GM23338 (cell line): Measurements from ENCODE around the gene BGLAP. TPM values are rescaled to one million over a fixed set of nuclear protein-coding genes. Genes with fewer than 3 reads are reported as not detected.

ENCODE experiments used
- ATAC-seq: fragments of 200-7000 bp; cut with Tn5 transposase; 3 replicates; pipeline ENCODE4 v1.9.1; 2020
- DNase-seq: peaks from one replicate; pipeline ENCODE4 v3.0.0-alpha.2; 2015; ENCODE audit warnings: low spot score
- H2AFZ ChIP-seq: fragments of 200-600 bp; sonication (generic); 2 replicates; pipeline ENCODE4 v1.8.0; 2016; ENCODE audit warnings: antibody characterized with exemption, mild to moderate bottlenecking, moderate library complexity
- H3F3A ChIP-seq: fragments of 200-600 bp; sonication (generic); replicated peaks from 2 replicates; pipeline ENCODE4 v1.8.0; 2017; ENCODE audit warnings: antibody characterized with exemption, mixed run types, low read depth
- H3K27ac ChIP-seq: fragments of 200-600 bp; sonication (generic); 2 replicates; pipeline ENCODE4 v1.6.1; 2016; ENCODE audit warnings: low read depth
- H3K27me3 ChIP-seq: fragments of 200-600 bp; sonication (generic); 2 replicates; pipeline ENCODE4 v1.8.0; 2016; ENCODE audit warnings: mild to moderate bottlenecking, mixed run types, moderate library complexity; ENCODE audit not compliant: insufficient read depth
- H3K36me3 ChIP-seq: fragments of 200-600 bp; sonication (generic); 2 replicates; pipeline ENCODE4 v1.8.0; 2016; ENCODE audit warnings: mild to moderate bottlenecking; ENCODE audit not compliant: insufficient read depth
- H3K4me1 ChIP-seq: fragments of 200-600 bp; sonication (generic); 2 replicates; pipeline ENCODE4 v1.8.0; 2016; ENCODE audit warnings: mild to moderate bottlenecking, moderate library complexity; ENCODE audit not compliant: insufficient read depth
- H3K4me2 ChIP-seq: fragments of 200-600 bp; sonication (generic); 2 replicates; pipeline ENCODE4 v1.7.1; 2017; ENCODE audit warnings: mixed run types
- H3K4me3 ChIP-seq: fragments of 200-600 bp; sonication (generic); 2 replicates; pipeline ENCODE4 v1.6.1; 2016; ENCODE audit warnings: mixed run types
- H3K79me2 ChIP-seq: fragments of 200-600 bp; sonication (generic); replicated peaks from 2 replicates; pipeline ENCODE4 v1.8.0; 2017; ENCODE audit warnings: mild to moderate bottlenecking; ENCODE audit not compliant: insufficient read depth
- H3K9me2 ChIP-seq: fragments of 200-600 bp; sonication (generic); 2 replicates; pipeline ENCODE4 v1.8.0; 2017; ENCODE audit not compliant: insufficient read depth
- H4K20me1 ChIP-seq: fragments of 200-600 bp; sonication (generic); replicated peaks from 2 replicates; pipeline ENCODE4 v1.8.0; 2017; ENCODE audit warnings: mild to moderate bottlenecking; ENCODE audit not compliant: insufficient read depth
- H3K27ac Mint-ChIP-seq: 2 replicates; pipeline ENCODE4 v1.8.0; 2020; ENCODE audit warnings: inconsistent platforms, mild to moderate bottlenecking, moderate library complexity, mixed read lengths
- H3K27me3 Mint-ChIP-seq: 3 replicates; pipeline ENCODE4 v1.8.0; 2022; ENCODE audit warnings: low read depth, mild to moderate bottlenecking, moderate library complexity, mixed read lengths, inconsistent platforms; ENCODE audit not compliant: insufficient read depth, poor library complexity
- H3K36me3 Mint-ChIP-seq: 3 replicates; pipeline ENCODE4 v1.8.0; 2021; ENCODE audit warnings: low read depth, mild to moderate bottlenecking, inconsistent platforms, moderate library complexity, mixed read lengths
- H3K4me1 Mint-ChIP-seq: 3 replicates; pipeline ENCODE4 v1.8.0; 2020; ENCODE audit warnings: mild to moderate bottlenecking, inconsistent platforms, mixed read lengths
- H3K4me3 Mint-ChIP-seq: 3 replicates; pipeline ENCODE4 v1.8.0; 2021; ENCODE audit warnings: moderate library complexity, mild to moderate bottlenecking, inconsistent platforms, mixed read lengths
- H3K9me3 Mint-ChIP-seq: 3 replicates; pipeline ENCODE4 v1.8.0; 2020; ENCODE audit warnings: moderate library complexity, mild to moderate bottlenecking, inconsistent platforms, mixed read lengths
- CREB1 ChIP-seq: fragments of 250-450 bp; sonication (Bioruptor Pico); IDR thresholded peaks from 2 replicates; pipeline ENCODE4 v1.5.0; 2020; ENCODE audit warnings: low read depth, mild to moderate bottlenecking, moderate library complexity
- CTCF ChIP-seq, 2 experiments: fragments of 200-600 bp in 1 of 2; sonication (generic) in 1 of 2; conservative IDR thresholded peaks; 2 replicates each; pipeline versions ENCODE4 v1.5.1 to v1.6.1; 2016 to 2017; ENCODE audit warnings: antibody characterized with exemption in 2 of 2, low read depth in 2 of 2, mild to moderate bottlenecking in 2 of 2, moderate library complexity in 1 of 2
- ETS1 ChIP-seq: IDR thresholded peaks from 2 replicates; pipeline ENCODE4 v1.6.1; 2016; ENCODE audit warnings: antibody characterized with exemption
- EZH2 ChIP-seq: fragments of 200-600 bp; sonication (generic); IDR thresholded peaks from one replicate; pipeline ENCODE4 v1.8.0; 2017; ENCODE audit warnings: antibody characterized with exemption, mild to moderate bottlenecking, low read depth; ENCODE audit not compliant: unreplicated experiment
- EZH2phosphoT487 ChIP-seq: fragments of 200-600 bp; sonication (generic); IDR thresholded peaks from one replicate; pipeline ENCODE4 v1.8.1; 2018; ENCODE audit warnings: antibody characterized with exemption; ENCODE audit not compliant: unreplicated experiment
- NANOG ChIP-seq: IDR thresholded peaks from 2 replicates; pipeline ENCODE4 v1.6.1; 2016; ENCODE audit warnings: antibody characterized with exemption, borderline replicate concordance
- POLR2AphosphoS5 ChIP-seq: IDR thresholded peaks from 2 replicates; pipeline ENCODE4 v1.6.1; 2016; ENCODE audit warnings: antibody characterized with exemption, low read depth
- REST ChIP-seq: IDR thresholded peaks from one replicate; pipeline ENCODE4 v1.6.1; 2018; ENCODE audit warnings: antibody characterized with exemption; ENCODE audit not compliant: unreplicated experiment
- polyA plus RNA-seq: library from polyadenylated mRNA; unstranded; fragments of >200 nt; fragmentation: Nextera tagmentation; extraction: Ambion mirVana; gene quantifications from 2 replicates; pipeline ENCODE4 v1.2.1, GENCODE V29; 2016
- total RNA-seq: library from RNA; depleted of rRNA; stranded (reverse); fragments of >200 nt; shearing (Covaris generic); gene quantifications from 2 replicates; pipeline ENCODE4 v1.2.3, GENCODE V29; 2014

Gene BGLAP
- total and polyA plus RNA-seq, 2 experiments from 2014 or later: 0.36 to 0.42 TPM

GRCh38 chr1:156193488-156194299 is 48.3 kb upstream of the BGLAP start, which contains the start of gene SLC25A44:
SLC25A44 (plus strand) TSS chr1:156194104; CDS start chr1:156199848, 5,744 bp downstream.
- H3K9me3 Mint-ChIP-seq: peaks cover 14% of the 10 kb centered on the region
- Histone ChIP-seq H2AFZ (no peak within 1 kb of the TSS), H3K4me1 (peaks cover 13% of the 10 kb centered on the region), H3K27ac (peak within 1 kb of the TSS; percentile 78), H3K36me3 (peaks cover 5% of the 10 kb centered on the region), H4K20me1 (peaks cover 7% of the 10 kb centered on the region), H3K79me2 (peaks cover 46% of the 10 kb centered on the region), H3K4me3 (peak within 1 kb of the TSS; percentile 81), H3F3A (0 out of 2 replicates have a peak, but pooled peaks cover 15% of the 10 kb centered on the region), H3K9me2 (no peaks in the 10 kb centered on the region), H3K4me2 (peak within 1 kb of the TSS; percentile 99), H3K27me3 (no peaks in the 10 kb centered on the region)
- H3K36me3 Mint-ChIP-seq: peaks cover 14% of the 10 kb centered on the region; the same call in 2 of the 3 replicates
- H3K27ac Mint-ChIP-seq: peak within 1 kb of the TSS; percentile 98
- TF ChIP-seq NANOG (no peak), EZH2phosphoT487 (no peak), POLR2AphosphoS5 (peak; percentile 81), EZH2 (no peak), CTCF (conservative IDR thresholded peaks at IDR 0.05; ENCODE audit: low read depth in 2 of 2) (peak in 1 of 2 experiments; percentile 41; a peak in 2 of 4 replicates), ETS1 (peak; percentile 69), CREB1 (CRISPR knock-in tag) (peak; percentile 64), REST (no peak)
- ATAC-seq: peak; percentile 96
- H3K27me3 Mint-ChIP-seq: peaks cover 14% of the 10 kb centered on the region
- H3K4me1 Mint-ChIP-seq: peaks cover 31% of the 10 kb centered on the region
- H3K4me3 Mint-ChIP-seq: peak within 1 kb of the TSS; percentile 99
- peak; percentile 100 for DNase-seq
